Measurements from ENCODE around the gene AIMP2.

DNA sequence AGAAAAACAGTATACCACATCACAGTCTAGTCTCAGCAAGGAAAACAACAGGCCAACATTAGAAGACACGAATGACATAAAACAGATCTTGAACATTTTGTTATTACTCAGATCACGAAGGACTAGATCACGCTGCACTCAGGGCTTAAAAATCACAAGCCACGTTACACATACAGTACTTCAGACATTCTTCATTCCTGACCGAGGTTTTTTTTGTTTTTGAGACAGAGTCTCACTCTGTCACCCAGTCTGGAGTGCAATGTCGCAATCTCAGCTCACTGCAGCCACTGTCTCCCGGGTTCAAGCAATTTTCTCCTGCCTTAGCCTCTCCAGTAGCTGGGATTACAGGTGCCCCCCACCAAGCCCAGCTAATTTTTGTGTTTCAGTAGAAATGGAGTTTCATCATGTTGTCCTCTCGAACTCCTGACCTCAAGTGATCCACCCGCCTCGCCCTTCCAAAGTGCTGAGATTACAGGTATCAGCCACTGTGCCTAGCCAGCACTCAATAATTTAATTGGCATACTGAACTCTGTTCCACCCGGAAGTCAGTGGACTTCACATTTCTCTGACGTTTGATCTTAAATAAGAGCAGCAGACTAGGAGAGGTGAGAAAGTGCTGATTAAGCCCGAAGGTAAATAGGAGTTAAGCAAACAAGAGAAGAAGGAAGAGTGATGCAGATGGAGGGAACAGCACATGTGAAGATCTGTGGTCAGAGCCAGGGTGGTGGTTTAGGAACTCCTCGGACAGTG, 3.5 kb downstream of the AIMP2 start:
- TF ChIP-seq, protein P1, sequence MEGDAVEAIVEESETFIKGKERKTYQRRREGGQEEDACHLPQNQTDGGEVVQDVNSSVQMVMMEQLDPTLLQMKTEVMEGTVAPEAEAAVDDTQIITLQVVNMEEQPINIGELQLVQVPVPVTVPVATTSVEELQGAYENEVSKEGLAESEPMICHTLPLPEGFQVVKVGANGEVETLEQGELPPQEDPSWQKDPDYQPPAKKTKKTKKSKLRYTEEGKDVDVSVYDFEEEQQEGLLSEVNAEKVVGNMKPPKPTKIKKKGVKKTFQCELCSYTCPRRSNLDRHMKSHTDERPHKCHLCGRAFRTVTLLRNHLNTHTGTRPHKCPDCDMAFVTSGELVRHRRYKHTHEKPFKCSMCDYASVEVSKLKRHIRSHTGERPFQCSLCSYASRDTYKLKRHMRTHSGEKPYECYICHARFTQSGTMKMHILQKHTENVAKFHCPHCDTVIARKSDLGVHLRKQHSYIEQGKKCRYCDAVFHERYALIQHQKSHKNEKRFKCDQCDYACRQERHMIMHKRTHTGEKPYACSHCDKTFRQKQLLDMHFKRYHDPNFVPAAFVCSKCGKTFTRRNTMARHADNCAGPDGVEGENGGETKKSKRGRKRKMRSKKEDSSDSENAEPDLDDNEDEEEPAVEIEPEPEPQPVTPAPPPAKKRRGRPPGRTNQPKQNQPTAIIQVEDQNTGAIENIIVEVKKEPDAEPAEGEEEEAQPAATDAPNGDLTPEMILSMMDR (optimal IDR thresholded peaks at IDR 0.05 in 1 of 3, IDR thresholded peaks at IDR 0.05 in 1 of 3, conservative IDR thresholded peaks at IDR 0.05 in 1 of 3; ENCODE audit: extremely low read depth in 1 of 3, insufficient read depth in 2 of 3, low read length in 3 of 3): no peak
- TF ChIP-seq EZH2 (IDR thresholded peaks at IDR 0.05; ENCODE audit: low read length): no peak
